NCI-H1092 treated with DMSO at 0.1 percent for 48 hours (cell line): Measurements from ENCODE around the gene DAD1.
"Not testable (repeated sequence)": the region's sequence is repeated elsewhere in the genome, so short reads cannot be mapped to it uniquely, and the experiment has no call there.

Source experiments
- DNase-seq: peaks from one replicate; lab custom pipeline; 2025; lab: John Stamatoyannopoulos, UW

Gene DAD1

GRCh38 chr14:22552001-22552826, 36.8 kb downstream of the DAD1 start:
- DNase-seq, result no peak

- DNase-seq, result no peak
These were observed 37.4 kb downstream of the DAD1 start for GRCh38 chr14:22551605-22551997.

GRCh38 chr14:22549981-22550673, 38.9 kb downstream of the DAD1 start:
- DNase-seq, result no peak

GRCh38 chr14:22549324-22549962, 39.6 kb downstream of the DAD1 start:
- DNase-seq, result no peak

DNA sequence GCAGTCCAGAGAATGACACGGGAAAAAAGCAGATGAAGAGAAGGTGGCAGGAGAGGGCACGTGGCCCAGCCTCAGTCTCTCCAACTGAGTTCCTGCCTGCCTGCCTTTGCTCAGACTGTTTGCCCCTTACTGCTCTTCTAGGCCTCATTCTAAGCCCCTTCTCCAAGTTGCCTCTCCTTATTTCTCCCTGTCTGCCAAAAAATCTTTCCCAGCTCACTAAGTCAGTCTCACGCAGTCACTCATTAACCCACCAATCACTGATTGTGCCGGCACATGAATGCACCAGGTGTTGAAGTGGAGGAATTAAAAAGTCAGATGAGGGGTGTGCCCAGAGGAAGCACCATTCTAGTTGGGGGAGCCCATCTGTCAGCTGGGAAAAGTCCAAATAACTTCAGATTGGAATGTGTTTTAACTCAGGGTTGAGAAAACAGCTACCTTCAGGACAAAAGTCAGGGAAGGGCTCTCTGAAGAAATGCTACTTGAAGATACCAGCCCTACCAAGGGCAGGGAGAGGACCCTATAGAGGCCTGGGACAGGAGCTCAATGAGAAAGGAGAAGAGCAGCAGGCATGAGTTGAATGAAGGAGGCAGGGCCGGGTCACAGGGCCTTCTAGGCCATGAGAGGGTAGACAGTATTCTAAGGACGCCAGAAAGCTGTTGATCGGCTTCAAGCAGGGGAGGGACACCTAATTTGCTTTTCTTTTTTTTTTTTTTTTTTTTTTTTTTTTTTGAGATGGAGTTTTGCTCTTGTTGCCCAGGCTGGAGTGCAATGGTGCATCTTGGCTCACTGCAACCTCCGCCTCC, 40.9 kb downstream of the DAD1 start:
- DNase-seq, result no peak

- no peak for DNase-seq
These were observed 41.6 kb downstream of the DAD1 start for GRCh38 chr14:22547313-22547947.

GRCh38 chr14:22546722-22547071, 42.3 kb downstream of the DAD1 start:
- DNase-seq, result no peak

GRCh38 chr14:22545842-22546721, 42.9 kb downstream of the DAD1 start:
- no peak for DNase-seq

GRCh38 chr14:22544881-22545420, 44.1 kb downstream of the DAD1 start:
- no peak for DNase-seq

DNA sequence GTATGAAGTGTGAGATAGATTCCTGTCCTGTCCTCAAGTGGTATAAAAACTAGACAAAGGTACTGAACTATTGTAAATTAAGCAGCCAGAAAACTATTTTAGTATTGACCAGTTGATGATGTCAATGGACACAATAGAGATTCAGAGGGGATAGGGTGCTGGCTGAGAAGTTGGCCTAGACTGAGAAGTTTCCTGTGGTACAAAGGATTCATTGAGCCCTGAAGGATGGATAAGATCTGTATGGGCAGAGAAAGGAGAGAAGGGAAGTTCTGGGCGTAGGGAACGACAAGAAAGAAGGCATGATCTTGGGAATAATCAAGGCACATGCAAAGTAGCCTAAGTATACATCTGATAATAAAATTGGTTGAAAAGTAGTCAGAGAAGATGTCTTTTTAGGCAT, 44.6 kb downstream of the DAD1 start:
- DNase-seq, result no peak

DNA sequence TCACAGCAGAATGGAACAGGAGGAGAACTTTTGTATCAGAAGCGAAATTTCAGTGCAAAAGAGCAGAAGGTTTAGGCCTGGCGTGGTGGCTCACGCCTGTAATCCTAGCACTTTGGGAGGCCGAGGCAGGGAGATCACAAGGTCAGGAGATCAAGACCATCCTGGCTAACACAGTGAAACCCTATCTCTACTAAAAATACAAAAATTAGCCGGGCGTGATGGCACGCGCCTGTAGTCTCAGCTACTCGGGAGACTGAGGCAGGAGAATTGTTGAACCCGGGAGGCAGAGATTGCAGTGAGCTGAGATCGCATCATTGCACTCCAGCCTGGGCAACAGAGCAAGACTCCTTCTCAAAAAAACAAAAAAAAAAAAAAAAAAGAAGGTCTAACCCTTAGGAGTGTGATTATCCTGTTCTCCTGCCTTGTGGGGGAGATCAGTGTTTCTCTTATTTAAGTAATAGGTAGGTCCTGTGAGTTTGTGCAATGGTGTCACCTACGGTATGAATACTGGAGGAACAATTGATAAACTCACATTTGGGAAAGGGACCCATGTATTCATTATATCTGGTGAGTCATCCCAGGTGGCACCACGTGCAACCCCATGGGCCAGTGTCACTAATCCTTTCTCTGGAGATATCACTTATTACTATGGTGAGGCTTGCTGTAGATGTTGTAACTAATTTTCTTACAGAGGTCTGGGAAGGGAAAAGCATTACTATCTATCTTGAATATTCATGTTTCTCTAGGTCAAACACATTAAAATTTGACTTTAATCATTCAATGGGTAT, 45.3 kb downstream of the DAD1 start:
- DNase-seq, result not testable (repeated sequence)

DNA sequence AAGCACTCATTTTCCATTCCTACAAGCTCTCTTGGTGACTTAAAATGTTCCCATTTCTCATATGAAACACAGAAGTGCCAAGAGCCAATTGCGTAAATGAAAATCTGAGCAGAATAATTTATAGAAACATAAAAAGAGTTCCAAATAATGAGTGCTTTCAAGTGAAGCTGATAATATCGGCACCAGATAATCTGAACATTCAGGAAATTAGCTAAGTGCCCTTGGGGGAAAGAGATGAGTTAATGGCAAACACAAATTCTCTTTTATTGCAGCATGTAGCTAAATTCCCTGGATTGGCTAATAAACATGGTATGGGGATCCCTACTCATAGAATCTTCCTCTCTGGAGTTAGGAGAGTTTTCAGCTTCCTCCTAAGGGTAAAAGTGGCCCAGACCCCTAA, 46.7 kb downstream of the DAD1 start:
- DNase-seq, result no peak

DNA sequence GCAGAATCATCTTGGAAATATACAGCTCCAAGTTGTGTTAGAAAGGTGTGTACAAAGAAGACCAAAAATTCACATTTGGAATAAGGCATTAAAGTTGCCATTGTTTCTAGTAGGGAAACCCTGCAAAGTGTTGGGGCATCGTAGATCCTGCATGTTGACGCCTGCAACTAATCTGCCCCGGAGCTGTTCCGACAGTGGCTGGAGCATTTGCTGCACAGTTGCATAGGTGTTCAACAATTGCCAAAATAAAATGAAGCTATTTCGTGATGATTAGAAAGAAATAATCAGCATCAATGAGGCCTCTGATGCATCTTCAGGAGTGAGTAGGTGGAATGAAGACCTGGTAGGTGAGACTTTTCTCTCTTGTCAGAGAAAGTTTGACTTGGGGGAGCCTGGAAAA, 47.3 kb downstream of the DAD1 start:
- DNase-seq, result no peak

DNA sequence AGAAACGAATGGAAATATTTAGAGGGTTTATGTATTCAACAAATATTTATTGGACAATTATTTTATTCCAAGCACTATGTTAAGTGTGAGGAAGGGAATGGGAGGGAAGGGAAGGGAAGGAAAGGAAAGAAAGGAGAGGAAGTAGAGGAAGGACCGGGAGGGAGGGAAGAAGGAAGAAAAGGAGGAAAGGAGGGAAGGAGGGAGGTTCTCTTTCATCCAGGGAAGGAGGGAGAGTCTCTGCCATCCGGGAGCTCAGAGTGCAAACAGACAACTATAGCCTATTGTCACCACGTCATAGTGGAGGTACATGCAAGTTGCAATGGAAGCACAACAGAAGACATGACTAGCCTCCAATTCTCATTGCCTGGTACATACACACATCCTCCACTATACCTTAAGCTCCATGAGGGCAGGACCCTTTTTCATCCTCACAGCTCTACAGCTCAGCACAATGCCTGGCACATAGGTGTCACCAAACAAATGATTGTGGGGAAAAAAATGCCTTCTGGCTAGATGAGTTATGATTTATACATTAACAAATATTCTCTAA, 48.1 kb downstream of the DAD1 start:
- DNase-seq, result no peak

DNA sequence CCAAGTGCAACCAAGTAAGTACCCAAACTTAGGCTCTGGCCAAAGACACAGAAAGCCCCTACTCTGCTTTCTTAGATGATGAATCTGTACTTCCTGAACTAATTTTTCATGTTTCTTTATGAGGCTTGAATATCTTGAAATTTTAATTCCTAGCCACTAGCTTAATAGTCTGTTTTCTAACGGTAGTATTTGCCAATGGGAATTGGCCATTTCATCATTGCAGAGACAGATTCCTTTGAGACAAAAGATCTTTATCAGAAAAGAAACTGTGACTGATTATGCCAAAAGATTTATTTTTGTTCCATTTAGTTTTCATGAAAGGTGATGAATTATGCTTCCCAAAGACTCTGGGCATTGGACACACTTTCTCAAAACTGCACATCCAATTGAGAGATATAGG, 48.7 kb downstream of the DAD1 start:
- no peak for DNase-seq

- DNase-seq, result no peak
These were observed 49.2 kb downstream of the DAD1 start for GRCh38 chr14:22539831-22540230.

DNA sequence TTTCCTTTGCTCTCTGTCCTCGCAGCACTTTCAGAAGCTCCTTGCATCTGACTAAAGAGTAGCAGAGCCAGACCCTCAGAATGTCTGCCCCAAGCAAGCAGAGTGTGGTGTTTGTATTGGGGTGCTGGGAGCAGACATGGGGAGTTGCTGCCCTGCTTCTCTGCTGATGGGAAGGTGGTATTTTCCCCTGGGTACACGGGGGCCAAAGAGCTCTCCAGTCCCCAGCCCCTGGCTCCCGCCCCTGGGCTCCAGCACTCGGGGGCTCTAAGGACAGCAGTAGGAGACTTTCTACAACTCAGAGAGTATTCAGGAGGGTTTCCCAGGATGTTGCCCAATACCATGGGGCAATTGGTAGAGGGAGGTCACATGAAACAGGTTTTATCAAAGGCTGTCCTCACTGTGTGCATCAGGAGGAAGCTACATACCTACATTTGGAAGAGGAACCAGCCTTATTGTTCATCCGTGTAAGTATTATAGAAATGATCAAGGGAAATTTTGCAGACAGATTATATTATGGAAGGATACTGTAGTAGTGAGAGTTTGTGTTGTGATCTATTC, 50.3 kb downstream of the DAD1 start:
- DNase-seq, result no peak

- no peak for DNase-seq
These were observed 51.4 kb downstream of the DAD1 start for GRCh38 chr14:22537436-22538310.
